ENCODE measurements around the gene MTMR4.

MTMR4 gene

DNA sequence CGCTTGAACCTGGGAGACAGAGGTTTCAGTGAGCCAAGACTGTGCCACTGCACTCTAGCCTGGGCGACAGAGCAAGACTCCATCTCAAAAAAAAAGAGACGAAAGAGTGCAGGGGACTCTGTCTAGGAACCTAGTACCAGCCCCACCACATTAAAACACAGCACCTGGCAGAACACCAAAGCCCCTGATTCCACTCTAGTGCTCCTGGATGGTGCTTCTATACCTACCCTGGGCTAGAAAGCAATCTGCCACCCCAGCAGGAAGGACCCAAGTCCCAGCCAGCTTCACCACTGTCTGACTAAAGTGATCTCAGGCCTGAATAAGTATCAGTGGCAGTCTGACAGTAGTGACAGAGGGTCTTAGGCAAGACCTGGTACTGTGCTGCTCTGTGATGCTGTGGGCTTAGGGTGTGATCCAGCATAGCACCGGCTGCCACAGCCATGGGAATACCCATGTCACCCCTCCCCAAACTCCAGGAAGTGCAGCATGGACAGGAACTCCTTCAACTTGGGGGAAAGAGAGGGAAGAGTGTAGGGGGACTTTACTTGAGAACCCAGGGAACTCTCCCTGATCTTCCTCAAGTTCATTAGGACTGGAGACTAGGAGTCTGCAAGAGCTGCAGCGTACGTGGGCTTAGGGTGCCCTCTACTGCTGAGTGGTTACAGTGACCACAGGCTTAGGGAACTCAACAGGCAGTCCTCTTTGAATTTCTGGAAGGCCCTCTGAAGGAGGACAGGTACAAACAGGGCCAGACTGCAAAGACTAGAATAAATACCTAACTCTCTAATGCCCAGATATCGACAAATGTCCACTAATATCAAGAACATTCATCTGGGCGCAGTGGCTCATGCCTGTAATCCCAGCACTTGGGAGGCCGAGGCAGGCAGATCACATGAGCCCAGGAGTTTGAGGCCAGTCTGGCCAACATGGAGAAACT lies 67.1 kb downstream of the MTMR4 start:
- TF ChIP-seq, protein P1, sequence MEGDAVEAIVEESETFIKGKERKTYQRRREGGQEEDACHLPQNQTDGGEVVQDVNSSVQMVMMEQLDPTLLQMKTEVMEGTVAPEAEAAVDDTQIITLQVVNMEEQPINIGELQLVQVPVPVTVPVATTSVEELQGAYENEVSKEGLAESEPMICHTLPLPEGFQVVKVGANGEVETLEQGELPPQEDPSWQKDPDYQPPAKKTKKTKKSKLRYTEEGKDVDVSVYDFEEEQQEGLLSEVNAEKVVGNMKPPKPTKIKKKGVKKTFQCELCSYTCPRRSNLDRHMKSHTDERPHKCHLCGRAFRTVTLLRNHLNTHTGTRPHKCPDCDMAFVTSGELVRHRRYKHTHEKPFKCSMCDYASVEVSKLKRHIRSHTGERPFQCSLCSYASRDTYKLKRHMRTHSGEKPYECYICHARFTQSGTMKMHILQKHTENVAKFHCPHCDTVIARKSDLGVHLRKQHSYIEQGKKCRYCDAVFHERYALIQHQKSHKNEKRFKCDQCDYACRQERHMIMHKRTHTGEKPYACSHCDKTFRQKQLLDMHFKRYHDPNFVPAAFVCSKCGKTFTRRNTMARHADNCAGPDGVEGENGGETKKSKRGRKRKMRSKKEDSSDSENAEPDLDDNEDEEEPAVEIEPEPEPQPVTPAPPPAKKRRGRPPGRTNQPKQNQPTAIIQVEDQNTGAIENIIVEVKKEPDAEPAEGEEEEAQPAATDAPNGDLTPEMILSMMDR (conservative IDR thresholded peaks at IDR 0.05; ENCODE audit: low read depth, low read length): peak; percentile 88
- DNase-seq (ENCODE audit: low read depth): peak; percentile 39
- H3K4me3 ChIP-seq (ENCODE audit: low read length): no peak overlapping the region

DNA sequence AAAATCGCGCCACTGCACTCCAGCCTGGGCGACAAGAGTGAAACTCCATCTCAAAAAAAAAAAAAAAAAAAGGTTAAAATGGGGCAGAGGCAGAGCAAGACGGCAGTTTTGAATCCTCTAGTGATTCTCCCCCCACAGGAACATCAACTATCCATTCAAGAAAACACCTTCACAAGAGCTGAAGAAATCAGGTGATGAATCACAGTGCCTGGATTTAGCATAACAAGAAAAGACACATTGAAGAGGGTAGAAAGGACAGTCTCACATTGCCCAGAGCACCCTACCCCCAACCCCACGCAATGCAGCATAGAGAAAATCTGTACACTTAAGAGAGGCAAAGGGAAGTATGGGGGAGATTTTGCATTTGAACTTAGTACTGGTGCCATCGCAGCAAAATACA lies 68.4 kb downstream of the MTMR4 start:
- TF ChIP-seq, protein P1 (conservative IDR thresholded peaks at IDR 0.05; ENCODE audit: low read depth, low read length): no peak
- no peak for DNase-seq (ENCODE audit: low read depth)
- H3K4me3 ChIP-seq (ENCODE audit: low read length): no peak overlapping the region

Measured in retinal pigment epithelial cell (primary cell).